SU-DHL-6 (cell line): ENCODE data around the gene FADS3.

Experiments
- H2AFZ ChIP-seq: fragments of 200-600 bp; sonication (generic); 2 replicates; pipeline ENCODE4 v1.6.1; 2014; ENCODE audit warnings: low read depth, mild to moderate bottlenecking, moderate library complexity, mixed read lengths, antibody characterized with exemption, low read length; ENCODE audit not compliant: severe bottlenecking
- H3F3A ChIP-seq: fragments of 200-600 bp; shearing (Covaris generic); 2 replicates; pipeline ENCODE4 v1.6.0; 2016; ENCODE audit warnings: antibody characterized with exemption, mild to moderate bottlenecking; ENCODE audit not compliant: insufficient read depth
- H3K27ac ChIP-seq: fragments of 200-600 bp; sonication (generic); 2 replicates; pipeline ENCODE4 v1.5.1; 2016; ENCODE audit warnings: low read depth, mild to moderate bottlenecking, low read length, moderate library complexity, mixed read lengths
- H3K27me3 ChIP-seq: fragments of 200-600 bp; sonication (generic), shearing (Covaris generic); 2 replicates; pipeline ENCODE4 v1.6.0; 2014; ENCODE audit warnings: mild to moderate bottlenecking, low read length
- H3K36me3 ChIP-seq: fragments of 200-600 bp; sonication (generic); 2 replicates; pipeline ENCODE4 v1.6.1; 2014; ENCODE audit warnings: mild to moderate bottlenecking, low read length, mixed read lengths
- H3K4me2 ChIP-seq: fragments of 300-600, 200-600 bp; shearing (Covaris generic), sonication (generic); 2 replicates; pipeline ENCODE4 v1.6.0; 2014; ENCODE audit warnings: low read length, low read depth, mild to moderate bottlenecking; ENCODE audit not compliant: poor library complexity, severe bottlenecking
- H3K4me3 ChIP-seq: fragments of 200-600 bp; sonication (generic); 2 replicates; pipeline ENCODE4 v1.5.1; 2014; ENCODE audit warnings: antibody characterized with exemption, low read length, mild to moderate bottlenecking, mixed read lengths; ENCODE audit not compliant: insufficient read depth, poor library complexity, severe bottlenecking
- H3K79me2 ChIP-seq: fragments of 200-600 bp; sonication (generic); 2 replicates; pipeline ENCODE4 v1.6.1; 2014; ENCODE audit warnings: mild to moderate bottlenecking, low read length, moderate library complexity; ENCODE audit not compliant: insufficient read depth
- H3K9ac ChIP-seq: fragments of 200-600 bp; sonication (generic); 2 replicates; pipeline ENCODE4 v1.7.0; 2014; ENCODE audit warnings: mild to moderate bottlenecking, low read length
- H3K9me2 ChIP-seq: fragments of 200-600 bp; sonication (generic); replicated peaks from 2 replicates; pipeline ENCODE4 v1.6.1; 2014; ENCODE audit warnings: low read length; ENCODE audit not compliant: insufficient read depth
- H3K9me3 ChIP-seq: fragments of 200-600 bp; sonication (generic); 2 replicates; pipeline ENCODE4 v1.6.1; 2014; ENCODE audit warnings: low read length, mixed read lengths; ENCODE audit not compliant: insufficient read depth
- H4K20me1 ChIP-seq: fragments of 200-600 bp; sonication (generic); 2 replicates; pipeline ENCODE4 v1.6.1; 2014; ENCODE audit warnings: low read depth, mild to moderate bottlenecking, antibody characterized with exemption, low read length, moderate library complexity, mixed read lengths
- EZH2phosphoT487 ChIP-seq: fragments of 200-600 bp; sonication (generic), shearing (Covaris generic); conservative IDR thresholded peaks from 2 replicates; pipeline ENCODE4 v1.6.1; 2018; ENCODE audit warnings: mild to moderate bottlenecking, antibody characterized with exemption, low read length, moderate library complexity, mixed read lengths
- TF ChIP-seq, protein P1 (sequence below): fragments of 200-600 bp; sonication (generic); IDR thresholded peaks from one replicate; pipeline ENCODE4 v1.5.1; 2017; ENCODE audit warnings: antibody characterized with exemption, mild to moderate bottlenecking, low read length, moderate library complexity; ENCODE audit not compliant: insufficient read depth, poor library complexity, severe bottlenecking

The FADS3 gene

DNA sequence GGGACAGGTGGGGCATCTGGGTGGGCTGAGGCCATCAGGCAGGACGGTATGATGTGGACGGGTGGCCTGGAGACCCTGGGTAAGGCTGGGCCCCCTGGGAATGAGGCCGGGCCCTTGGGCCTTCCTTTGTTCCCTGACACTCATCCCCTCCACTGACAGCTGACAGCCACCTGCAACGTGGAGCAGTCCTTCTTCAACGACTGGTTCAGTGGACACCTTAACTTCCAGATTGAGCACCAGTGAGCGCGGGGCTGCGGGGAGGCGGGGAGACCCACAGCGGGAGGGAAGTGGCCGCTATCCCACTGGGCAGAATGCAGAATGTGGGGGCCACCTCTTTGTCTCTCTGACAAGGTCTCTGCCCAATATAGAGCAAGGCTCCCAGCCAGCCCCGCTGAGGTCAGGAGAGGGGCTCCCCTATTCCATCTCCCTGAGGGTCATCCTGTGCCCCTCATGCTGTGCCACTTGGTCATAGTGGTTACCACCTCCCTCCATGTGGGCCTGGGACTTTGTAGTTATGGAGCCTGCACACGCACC lies 27.7 kb downstream of the FADS3 start:
- no peak overlapping the region for H3K9ac ChIP-seq

DNA sequence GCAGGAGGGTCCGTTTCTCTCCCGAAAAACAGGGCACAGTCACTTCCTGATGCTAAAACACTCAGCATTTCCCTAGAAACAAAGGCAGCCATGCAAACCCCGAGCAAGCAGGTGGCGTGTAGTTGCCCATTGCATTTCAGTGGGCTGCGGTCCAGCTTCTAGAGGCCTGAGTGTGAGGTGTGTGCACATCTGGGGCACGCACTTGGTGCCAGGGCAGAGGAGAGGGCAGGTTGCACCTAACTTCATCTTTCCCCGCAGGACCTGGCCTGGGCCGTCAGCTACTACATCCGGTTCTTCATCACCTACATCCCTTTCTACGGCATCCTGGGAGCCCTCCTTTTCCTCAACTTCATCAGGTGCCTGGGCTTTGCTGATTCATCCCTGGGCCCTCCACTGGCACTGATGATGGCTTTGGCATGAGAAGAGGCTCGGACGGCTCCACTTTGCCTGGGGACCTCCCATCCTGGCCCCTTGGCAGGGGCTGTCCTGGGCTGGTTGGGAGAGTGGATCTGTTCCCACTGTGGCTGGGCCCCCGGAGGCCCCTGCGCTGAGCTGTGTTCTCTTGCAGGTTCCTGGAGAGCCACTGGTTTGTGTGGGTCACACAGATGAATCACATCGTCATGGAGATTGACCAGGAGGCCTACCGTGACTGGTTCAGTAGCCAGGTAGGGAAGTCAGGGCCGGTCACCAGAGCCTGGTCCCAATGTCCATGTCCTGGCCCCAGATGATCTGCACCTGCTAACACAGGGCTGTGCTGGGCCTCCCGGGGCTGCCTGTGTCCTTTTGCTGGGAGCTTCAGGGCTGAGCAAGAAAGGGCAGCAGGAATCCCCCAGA lies 28.4 kb downstream of the FADS3 start:
- no peaks in the 10 kb centered on the region for H3F3A ChIP-seq
- no peaks in the 10 kb centered on the region for H4K20me1 ChIP-seq
- H3K9me3 ChIP-seq = no peaks in the 10 kb centered on the region
- H3K9me2 ChIP-seq = no peaks in the 10 kb centered on the region
- no peak overlapping the region for H3K4me3 ChIP-seq
- no peak overlapping the region for H3K4me2 ChIP-seq
- TF ChIP-seq EZH2phosphoT487 = no peak
- TF ChIP-seq, protein P1, sequence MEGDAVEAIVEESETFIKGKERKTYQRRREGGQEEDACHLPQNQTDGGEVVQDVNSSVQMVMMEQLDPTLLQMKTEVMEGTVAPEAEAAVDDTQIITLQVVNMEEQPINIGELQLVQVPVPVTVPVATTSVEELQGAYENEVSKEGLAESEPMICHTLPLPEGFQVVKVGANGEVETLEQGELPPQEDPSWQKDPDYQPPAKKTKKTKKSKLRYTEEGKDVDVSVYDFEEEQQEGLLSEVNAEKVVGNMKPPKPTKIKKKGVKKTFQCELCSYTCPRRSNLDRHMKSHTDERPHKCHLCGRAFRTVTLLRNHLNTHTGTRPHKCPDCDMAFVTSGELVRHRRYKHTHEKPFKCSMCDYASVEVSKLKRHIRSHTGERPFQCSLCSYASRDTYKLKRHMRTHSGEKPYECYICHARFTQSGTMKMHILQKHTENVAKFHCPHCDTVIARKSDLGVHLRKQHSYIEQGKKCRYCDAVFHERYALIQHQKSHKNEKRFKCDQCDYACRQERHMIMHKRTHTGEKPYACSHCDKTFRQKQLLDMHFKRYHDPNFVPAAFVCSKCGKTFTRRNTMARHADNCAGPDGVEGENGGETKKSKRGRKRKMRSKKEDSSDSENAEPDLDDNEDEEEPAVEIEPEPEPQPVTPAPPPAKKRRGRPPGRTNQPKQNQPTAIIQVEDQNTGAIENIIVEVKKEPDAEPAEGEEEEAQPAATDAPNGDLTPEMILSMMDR = no peak
- H3K27me3 ChIP-seq = no peaks in the 10 kb centered on the region
- H3K36me3 ChIP-seq = no peaks in the 10 kb centered on the region
- no peak overlapping the region for H3K27ac ChIP-seq
- no peak overlapping the region for H3K9ac ChIP-seq
- H2AFZ ChIP-seq = no peak overlapping the region
- no peaks in the 10 kb centered on the region for H3K79me2 ChIP-seq

More for the DNA sequence above, 27.7 kb downstream of the FADS3 start:
- Histone ChIP-seq H3K4me2 (no peak overlapping the region), H3K4me3 (no peak overlapping the region), H3K27me3 (no peaks in the 10 kb centered on the region), H3K36me3 (no peaks in the 10 kb centered on the region), H3K9me3 (no peaks in the 10 kb centered on the region), H3F3A (no peaks in the 10 kb centered on the region), H2AFZ (no peak overlapping the region), H3K27ac (no peak overlapping the region), H3K9me2 (no peaks in the 10 kb centered on the region), H4K20me1 (no peaks in the 10 kb centered on the region), H3K79me2 (no peaks in the 10 kb centered on the region)
- TF ChIP-seq, protein P1 = no peak
- TF ChIP-seq EZH2phosphoT487 = no peak

DNA sequence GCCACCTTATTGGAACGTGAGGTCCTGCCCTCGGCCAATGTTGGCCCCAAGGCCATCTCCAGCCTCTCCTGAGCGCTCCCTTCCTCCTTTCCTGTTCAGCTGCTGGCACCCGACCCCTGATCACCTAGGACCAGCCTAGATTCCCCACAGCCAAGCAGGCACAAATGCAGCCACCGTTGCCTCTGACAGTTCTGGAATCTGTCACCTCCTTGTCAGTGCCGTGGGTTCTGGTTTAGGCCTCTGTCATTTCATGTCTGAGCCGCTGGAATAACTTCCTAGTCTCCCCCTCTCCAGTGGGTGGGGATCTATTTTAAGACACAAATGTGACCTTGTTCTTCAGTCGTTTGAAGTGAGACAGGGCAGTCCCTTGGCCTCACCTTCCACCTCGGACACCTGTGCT lies 29.7 kb downstream of the FADS3 start:
- H3K4me3 ChIP-seq = no peak overlapping the region
- H3K4me2 ChIP-seq = no peak overlapping the region
- no peak overlapping the region for H2AFZ ChIP-seq
- no peaks in the 10 kb centered on the region for H3K36me3 ChIP-seq
- no peaks in the 10 kb centered on the region for H3K9me3 ChIP-seq
- H3K9me2 ChIP-seq = no peaks in the 10 kb centered on the region
- TF ChIP-seq EZH2phosphoT487 = no peak
- TF ChIP-seq, protein P1 = no peak
- H3K9ac ChIP-seq = no peak overlapping the region
- no peaks in the 10 kb centered on the region for H3K79me2 ChIP-seq
- no peaks in the 10 kb centered on the region for H3K27me3 ChIP-seq
- H3F3A ChIP-seq = no peaks in the 10 kb centered on the region
- no peaks in the 10 kb centered on the region for H4K20me1 ChIP-seq
- no peak overlapping the region for H3K27ac ChIP-seq
